Stimulated activated CD8-positive, alpha-beta memory T cell treated with anti-CD3 and anti-CD28 coated beads, Interleukin-15, amount 100 ng/mL, for 4 hours (primary cell): ENCODE measurements around the gene TGFB2.

Experiments
- DNase-seq, 2 donors: peaks; one replicate each; pipeline ENCODE4 v3.0.0-alpha.2; 2020; ENCODE audit warnings: low read depth in 2 of 2

TGFB2 gene

DNA sequence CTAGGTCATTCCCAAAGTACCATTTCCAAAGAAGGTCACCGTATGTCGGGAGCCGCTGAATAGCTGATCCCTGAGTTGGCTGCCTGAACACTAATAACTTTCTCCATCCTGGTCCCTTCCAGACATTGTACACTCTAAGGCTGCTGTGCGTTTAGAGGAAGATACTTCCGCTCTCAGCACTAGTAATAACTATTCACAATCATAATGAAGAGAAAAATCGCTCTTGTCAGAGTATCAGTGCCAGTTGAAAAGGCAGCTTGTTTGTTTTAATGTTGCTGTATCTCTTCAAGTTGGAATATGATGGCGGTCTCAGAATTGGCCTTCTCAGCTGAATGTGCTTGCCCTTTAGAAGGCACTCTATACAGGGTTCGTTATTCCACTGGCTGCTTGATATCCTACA, 43.5 kb downstream of the TGFB2 start:
- no peak for DNase-seq

DNA sequence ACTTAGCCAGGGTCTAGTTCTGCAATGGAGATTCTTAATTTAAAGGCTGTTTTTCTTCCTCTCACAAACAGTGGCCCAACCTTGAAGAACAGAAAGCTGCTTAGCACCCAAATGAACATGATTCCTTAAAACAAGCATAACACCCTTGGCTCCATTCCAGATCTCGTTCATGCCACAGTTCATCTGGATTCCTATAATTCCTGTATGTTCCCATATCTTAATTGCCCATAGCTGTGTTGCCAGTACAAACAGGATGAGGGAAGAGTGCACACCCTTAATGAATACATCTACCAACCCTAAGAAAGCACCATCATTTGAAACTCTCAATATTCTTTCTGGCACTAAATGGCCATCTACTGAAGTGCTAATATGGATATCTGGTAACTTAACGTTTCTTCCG, 45.5 kb downstream of the TGFB2 start:
- DNase-seq = no peak

GRCh38 chr1:218392780-218393179, 47.6 kb downstream of the TGFB2 start:
- no peak for DNase-seq

- no peak for DNase-seq
Measured at GRCh38 chr1:218394416-218394815, 49.3 kb downstream of the TGFB2 start.

GRCh38 chr1:218394989-218395388, 49.9 kb downstream of the TGFB2 start:
- no peak for DNase-seq

- DNase-seq = no peak
Measured at GRCh38 chr1:218395916-218396315, 50.8 kb downstream of the TGFB2 start.

- no peak for DNase-seq
Measured at GRCh38 chr1:218397752-218398339, 52.7 kb downstream of the TGFB2 start.

DNA sequence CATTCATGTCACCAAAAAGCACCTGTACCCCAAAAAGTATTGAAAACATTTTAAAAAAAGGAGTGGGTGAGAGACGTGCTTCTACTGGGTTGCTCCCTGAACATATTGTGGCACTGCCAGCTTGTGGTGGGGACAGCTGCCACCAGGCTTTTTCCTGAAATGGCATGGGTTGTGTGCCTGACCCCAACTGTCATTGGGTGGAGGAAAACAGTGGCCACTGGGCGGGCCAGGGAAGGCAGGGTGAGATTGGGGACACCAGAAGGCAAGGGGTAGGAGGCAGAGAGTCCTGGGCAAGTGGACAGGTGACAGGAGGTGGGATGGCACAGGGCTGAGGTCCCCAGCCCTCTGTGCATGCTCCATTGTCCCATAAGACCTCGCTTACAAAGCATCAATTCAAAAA, 55.5 kb downstream of the TGFB2 start:
- DNase-seq = no peak

DNA sequence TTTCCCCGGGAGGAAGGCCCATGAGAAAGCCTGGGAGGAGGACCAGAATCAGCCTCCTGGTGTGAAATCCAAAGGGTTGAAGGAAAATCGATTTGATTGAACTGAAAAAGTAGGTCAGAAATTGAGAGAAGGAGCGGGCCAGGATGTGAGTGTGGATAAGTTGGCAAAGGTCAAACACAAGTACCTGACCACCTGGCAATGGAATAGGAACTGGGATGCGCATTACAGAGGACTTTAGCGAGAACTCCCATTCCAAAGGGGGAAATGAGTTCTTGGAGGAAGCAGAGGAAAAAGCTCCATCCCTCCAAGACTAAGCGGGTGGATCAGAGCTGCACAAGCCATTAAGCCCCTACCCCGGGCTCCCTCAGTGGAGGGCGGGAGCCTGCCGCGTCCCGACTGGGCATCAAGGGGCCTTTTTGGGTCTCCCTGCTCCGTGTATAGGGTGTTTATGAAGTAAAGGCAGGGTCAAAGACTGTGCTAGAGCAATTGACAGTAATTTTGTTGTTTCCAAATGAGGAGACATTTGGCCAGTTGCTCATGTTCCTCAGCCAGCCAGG, 56.4 kb downstream of the TGFB2 start:
- DNase-seq = no peak

GRCh38 chr1:218401998-218402785, 57.1 kb downstream of the TGFB2 start:
- DNase-seq = no peak

DNA sequence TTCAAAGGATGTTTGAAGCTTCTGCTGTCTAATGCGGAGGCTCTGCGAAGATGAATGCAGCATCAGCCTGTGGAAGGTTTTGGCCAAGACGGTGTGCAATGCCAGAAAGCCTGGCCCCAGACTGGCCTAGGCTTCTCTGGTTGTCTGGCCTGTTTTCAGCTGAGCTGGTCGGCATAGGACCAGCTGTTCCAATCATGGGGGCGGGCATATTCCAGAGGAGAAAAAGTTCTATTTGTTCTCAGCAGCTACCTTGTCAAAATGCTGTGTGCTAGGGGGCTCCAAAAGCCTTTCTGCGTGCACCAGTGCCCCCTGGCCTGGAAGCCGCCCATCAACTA, 57.6 kb downstream of the TGFB2 start:
- no peak for DNase-seq

DNA sequence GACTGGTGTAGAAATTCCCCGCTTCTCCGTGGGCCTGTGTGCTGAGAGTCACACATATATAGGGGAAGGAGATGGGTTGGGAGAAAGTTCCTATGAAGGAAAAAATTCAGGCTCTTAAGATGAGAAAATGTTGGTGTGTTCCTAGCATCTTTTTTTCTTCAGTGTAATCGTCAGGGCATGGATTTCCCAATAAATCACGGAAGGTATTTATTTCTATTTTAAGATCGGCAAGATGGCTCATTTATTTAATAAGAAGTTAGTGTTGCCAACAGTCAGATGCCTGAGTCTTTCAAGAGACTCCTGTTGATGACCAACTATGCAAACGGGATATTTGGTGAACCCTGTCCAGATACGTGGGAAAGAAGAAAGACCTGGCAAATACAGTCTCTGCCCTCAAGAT, 58.2 kb downstream of the TGFB2 start:
- DNase-seq = no peak

DNA sequence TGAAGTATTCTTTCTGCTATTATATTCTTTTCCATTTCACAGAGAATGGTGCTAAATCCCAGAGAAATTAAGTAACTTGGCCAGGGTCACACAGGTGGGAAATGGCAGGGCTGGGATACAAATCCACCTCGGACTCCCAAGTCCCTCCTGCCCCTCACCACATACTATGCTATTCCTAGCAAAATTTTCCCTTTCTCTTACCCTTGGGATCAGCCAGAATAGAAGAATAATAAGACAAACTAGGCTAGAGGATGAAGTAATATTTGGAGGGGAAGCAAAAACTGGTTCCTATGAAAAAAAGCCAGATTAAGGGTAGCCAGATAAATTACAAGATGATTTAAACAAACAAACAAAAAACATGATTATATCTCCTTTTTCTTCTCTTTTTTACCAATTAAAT, 62.5 kb downstream of the TGFB2 start:
- DNase-seq = no peak

DNA sequence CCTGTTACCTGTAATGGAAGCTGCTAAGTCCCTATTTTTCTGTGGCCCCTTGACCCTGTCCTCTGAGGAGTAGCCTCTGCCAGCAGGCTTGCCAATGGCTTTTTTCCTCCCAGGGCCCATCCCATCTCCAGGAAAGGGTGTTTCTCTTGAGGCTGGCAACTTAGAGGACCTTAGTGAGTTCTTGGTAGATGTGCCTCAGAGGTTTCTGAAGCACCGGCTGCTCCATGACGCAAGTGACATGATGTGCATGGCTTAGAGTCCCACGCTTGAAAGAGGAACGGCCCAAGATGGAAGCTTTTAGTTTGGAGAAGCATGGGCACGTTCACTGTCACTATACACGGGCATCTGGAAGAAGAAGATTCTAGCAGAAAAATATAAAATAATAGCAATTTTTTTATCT, 63.0 kb downstream of the TGFB2 start:
- no peak for DNase-seq

DNA sequence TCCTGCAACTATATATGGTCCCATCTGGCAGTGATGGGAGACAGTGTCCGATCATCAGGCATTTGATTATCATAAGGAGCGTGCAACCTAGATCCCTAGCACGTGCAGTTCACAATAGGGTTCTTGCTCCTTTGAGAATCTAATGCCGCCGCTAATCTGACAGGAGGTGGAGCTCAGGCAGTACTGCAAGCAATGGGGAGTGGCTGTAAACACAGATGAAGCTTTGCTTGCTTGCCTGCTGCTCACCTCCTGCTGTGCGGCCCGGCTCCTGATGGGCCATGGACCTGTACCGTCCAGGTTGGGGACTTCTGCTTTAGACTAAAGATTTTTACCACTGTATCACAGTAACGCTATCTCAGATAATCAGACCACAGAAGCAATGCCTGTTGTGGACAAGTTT, 63.8 kb downstream of the TGFB2 start:
- no peak for DNase-seq

- no peak for DNase-seq
Measured at GRCh38 chr1:218409946-218410510, 64.9 kb downstream of the TGFB2 start.

GRCh38 chr1:218411101-218411500, 66.0 kb downstream of the TGFB2 start:
- no peak for DNase-seq

- no peak for DNase-seq
Measured at GRCh38 chr1:218412171-218412570, 67.0 kb downstream of the TGFB2 start.

DNA sequence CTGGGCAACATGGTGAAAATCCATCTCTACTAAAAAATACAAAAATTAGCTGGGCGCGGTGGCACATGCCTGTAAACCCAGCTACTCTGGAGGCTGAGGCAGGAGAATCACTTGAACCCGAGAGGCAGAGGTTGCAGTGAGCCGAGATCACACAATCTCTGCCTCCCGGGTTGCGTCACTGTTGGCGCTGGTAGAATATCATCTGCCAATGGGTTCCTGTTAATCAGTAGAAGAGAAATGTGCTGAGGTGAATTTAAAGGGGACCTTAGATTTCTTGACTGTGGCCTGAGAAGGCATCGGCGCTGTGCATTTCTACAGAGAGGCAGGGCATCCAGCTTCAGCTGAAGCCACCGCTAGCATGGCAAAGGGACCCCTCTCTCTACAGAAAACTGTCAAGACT, 68.0 kb downstream of the TGFB2 start:
- DNase-seq = no peak

GRCh38 chr1:218414060-218414728, 69.1 kb downstream of the TGFB2 start:
- no peak for DNase-seq

DNA sequence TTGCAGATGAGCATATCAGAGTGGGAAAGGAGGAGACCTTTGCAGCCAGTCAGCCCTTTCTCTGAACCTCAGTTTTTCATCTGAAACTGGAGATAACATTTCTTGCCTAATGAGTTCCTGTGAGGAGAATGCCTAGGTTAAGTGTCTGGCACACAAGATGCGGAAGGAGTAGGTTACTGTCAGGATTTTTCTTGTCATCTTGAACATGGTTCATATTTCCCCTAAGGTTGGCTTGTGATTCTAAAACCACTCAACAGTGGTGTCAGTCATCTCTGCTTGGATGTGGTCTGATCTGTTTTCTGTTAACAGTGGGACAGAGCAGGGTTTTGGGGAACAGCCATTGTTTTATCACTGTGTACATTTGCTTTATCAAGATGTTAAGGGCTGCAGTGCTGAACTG, 70.6 kb downstream of the TGFB2 start:
- DNase-seq = no peak

GRCh38 chr1:218421531-218421930, 76.4 kb downstream of the TGFB2 start:
- DNase-seq = no peak

DNA sequence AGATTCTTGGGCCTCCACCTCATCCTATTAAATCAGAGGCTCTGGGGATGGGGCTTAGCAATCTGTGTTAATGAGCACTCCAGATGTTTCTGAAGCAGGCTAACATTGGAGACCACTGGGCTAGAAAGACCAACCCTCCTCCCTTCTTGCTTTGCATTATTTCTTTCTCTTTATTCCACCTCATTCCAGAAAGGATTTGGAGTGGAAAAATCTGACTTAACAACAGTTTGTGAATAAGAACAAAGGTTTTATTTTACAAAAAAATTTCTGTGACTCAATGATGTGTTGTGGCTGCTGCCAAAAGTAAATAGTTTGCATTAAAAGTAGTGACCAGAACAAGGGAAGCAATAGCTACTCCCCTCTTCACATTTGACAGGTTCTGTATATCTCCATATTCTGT, 79.4 kb downstream of the TGFB2 start:
- no peak for DNase-seq
